Measurements from ENCODE around the gene ZNF528.

Gene ZNF528

DNA sequence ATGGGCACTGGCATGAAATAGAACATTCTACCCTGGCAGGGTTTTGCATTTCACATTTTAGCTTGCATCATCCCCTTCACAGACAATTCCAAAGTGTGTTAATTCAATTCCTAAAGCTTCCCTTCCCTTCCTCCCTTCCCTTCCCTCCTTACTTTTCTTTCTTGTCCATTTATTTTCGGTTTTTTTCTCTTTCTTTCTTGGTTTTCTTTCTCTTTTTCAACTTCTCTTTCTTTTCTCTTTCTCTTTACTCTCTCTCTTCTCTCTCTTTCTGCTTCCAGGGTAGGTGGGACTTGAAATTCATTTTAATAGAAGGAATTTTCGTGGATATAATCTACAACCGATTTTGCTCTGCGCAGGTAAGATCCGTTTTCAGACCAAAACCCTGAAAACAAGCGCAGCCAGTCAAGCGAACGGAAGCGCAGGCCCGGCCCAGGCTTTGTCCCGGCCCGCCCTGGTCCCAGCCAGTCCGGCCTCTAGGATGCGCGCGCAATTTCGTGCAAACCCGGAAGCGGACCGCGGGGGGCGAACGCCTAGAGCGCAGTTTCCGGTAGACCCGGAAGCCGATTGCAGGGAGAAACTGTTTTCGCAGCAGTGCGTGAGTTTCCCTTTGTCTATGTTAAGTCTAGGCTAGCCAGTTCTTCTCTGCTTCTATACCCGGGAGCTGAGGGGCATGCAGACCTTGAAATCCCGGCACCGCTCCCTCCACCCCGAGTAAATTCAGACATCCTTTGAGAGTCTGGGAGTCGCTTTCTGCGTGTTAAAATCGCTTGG, at the start of gene ZNF528:
TSS of gene ZNF528 (plus strand) at position 540 of the 771 bp plus-strand sequence. CDS start 4,165 bp downstream, outside the sequence.
- DNase-seq (ENCODE audit: low read depth in 3 of 3, low spot score in 1 of 3), result peak; percentile 80 to 90 (median 85)

DNA sequence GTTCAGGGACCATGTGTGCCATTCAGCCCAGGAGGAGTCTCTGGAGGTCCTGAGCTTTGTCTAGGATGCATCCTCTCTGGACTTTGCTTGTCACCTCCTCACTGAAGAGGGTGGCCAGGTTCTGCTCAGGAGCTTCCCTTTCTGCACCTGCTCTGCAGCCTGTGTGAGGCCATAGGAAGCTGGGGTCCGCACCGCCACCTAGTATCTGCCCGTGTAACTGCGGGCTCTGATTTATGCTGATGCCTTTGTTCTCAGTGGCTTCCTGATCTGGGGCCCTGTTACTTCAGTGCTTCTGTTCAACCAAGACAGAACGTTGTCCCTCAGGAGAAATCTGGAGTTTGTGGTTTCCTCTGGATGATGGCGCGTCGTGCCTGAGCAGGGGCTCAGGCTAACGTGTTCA, 46.1 kb upstream of the ZNF528 start:
- no peak for DNase-seq (ENCODE audit: low read depth in 3 of 3, low spot score in 1 of 3)

DNA sequence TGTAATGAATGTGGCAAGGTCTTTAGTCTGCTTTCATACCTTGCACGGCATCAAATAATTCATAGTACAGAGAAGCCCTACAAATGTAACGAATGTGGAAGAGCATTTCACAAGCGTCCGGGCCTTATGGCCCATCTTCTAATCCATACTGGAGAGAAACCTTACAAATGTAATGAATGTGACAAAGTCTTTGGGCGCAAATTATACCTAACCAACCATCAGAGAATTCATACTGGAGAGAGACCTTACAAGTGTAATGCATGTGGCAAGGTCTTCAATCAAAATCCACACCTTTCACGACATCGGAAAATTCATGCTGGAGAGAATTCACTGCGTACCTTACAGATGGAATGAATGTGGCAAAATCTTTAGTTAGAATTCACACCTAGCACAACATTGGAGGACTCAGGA, 31.2 kb upstream of the ZNF528 start:
- DNase-seq (ENCODE audit: low read depth in 3 of 3, low spot score in 1 of 3), result no peak

DNA sequence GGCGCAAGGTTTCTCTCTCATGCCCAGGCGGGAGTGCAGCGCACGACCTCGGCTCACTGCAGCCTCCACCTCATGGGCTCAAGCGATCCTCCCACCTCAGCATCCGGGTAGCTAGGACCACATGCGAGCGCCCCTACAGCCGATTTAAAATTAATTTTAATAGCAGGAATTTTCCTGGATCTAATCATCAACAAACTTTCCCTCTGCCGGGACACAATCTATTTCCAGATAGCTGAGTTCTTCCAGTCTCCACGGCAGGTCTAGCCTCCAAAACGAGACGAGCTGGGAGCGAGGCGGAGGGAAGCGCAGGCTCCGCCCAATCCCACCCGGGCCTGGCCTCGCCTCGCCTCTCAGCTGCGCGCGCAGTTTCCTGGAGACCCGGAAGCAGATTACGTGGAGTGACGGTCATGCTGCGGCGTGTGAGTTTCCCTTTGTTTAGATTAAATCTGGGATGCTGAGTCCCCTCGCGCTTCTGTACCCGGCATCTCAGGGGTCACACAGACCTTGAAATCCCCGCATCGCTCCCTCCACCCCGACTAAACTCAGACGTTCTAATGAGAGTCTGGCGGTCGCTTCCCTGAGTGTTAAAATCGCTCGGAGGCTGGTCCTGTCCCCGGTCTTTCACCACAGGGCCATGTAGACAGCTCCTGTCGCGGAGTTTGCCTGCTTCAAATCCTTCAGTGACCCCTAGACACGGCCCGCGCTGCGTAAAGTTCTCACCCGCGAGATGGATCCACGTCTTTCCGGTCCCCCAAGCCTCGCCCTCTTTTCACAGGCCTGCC, 27.9 kb upstream of the ZNF528 start, which contains the start of gene ZNF880:
TSS of gene ZNF880 (plus strand) at position 365 of the 782 bp plus-strand sequence. CDS start at position 408, 43 bp downstream.
- DNase-seq (ENCODE audit: low read depth in 3 of 3, low spot score in 1 of 3), result peak; percentile 73 to 87 (median 78)

DNA sequence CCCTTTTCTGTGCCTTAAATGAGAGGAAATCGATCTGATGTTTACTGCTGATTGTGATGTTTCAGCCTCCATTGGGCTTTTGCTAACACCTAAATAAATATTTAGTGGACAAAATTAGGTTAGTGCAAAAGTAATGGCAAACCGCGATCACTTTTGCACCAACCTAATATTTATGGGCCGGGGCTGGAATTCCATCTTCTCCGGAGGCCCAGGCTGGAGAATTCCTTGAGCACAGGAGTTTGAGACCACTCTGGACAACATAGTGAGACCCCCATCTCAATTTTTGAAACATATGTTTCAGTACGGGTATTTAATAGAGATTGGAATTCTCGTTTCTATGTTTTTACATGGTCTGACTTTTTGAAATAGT, 27.3 kb upstream of the ZNF528 start:
- no peak for DNase-seq (ENCODE audit: low read depth in 3 of 3, low spot score in 1 of 3)

DNA sequence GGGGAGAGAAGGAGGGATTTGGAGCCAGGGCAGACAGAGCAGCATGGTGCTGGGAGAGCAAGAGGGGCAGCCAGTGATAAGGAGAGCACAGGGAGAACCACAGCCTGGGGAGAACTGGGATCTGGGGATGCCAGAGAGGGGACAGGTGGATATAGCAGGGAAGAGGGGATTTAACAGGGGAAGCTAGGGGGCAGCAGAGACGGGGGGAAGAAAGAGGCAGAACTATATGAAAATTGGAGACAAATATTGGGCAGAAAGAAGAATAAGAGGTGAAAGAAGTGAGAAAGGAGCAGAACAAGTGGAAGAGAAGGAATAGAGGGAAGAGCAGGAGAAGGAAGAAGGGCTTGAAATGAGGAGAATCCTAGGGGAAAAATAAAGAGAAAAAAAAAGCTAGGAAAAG, 6.5 kb upstream of the ZNF528 start:
- DNase-seq (ENCODE audit: low read depth in 3 of 3, low spot score in 1 of 3), result no peak

DNA sequence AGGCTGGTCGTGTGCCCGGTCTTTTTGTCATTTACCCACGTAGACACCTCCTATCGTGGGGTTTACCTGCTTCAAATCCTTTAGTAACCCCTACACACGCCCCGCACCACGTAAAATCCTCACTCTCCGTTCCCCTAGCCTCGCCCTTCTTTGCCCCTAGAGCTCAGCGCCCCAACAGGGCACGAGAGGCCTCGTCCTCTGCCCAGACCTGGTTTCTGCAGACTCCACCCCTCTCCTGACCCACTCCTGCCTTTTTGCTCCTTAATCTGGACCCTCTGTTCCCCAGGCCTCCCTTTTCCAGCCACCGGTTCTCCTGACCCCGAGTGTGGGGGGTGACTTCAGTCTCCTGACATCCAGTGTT, 412 bp downstream of the ZNF528 start:
- no peak for DNase-seq (ENCODE audit: low read depth in 3 of 3, low spot score in 1 of 3)

DNA sequence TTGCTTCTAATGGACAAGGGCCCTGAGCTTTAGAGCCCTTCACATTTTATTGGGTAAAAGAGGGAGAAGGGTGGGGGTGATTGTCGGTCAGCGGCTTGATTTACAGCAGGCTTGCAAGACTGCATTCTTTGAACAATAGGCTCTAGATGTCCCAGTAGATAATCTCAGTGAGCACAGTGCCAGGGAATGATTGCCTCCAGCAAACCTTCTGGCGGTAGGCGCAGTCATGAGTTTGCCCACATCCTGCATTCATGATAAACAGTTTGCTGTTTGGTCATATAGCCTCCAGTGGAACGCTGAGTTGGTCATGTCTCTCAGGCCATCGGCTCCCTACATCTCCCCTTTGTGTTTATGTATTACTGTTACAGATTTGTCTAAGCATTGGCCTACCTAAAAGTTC, 12.6 kb downstream of the ZNF528 start:
- DNase-seq (ENCODE audit: low read depth in 3 of 3, low spot score in 1 of 3), result no peak

DNA sequence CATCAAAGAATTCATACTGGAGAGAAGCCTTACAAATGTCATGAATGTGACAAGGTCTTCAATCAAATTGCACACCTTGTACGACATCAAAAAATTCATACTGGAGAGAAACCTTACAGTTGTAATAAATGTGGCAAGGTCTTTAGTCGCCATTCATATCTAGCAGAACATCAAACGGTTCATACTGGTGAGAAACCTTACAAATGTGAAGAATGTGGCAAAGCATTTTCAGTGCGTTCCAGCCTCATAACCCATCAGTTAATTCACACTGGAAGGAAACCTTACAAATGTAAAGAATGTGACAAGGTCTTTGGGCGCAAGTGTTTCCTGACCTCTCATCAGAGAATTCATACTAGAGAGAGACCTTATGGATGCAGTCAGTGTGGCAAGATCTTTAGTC, 18.1 kb downstream of the ZNF528 start:
- no peak for DNase-seq (ENCODE audit: low read depth in 3 of 3, low spot score in 1 of 3)

DNA sequence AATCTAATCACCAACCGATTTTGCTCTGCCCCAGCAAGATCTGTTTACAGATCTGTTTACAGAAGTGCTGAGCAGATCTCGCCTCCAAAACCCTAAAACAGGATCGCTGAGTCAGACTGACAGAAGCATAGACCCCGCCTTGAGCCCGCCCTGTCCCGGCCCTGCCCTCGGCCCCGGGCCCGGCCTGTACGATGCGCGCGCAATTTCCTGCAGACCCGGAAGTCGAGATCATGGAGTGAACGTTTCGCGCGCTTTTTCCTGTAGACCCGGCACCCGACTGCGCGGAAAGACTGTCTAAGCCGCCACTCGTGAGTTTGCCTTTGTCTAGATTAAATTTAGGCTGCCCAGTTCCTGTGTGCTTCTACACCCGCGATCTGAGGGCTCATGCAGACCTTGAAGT, 31.3 kb downstream of the ZNF528 start, which contains the start of gene ZNF534:
TSS of gene ZNF534 (plus strand) at position 212 of the 400 bp plus-strand sequence. CDS start 2,327 bp downstream, outside the sequence.
- DNase-seq (ENCODE audit: low read depth in 3 of 3, low spot score in 1 of 3), result no peak

DNA sequence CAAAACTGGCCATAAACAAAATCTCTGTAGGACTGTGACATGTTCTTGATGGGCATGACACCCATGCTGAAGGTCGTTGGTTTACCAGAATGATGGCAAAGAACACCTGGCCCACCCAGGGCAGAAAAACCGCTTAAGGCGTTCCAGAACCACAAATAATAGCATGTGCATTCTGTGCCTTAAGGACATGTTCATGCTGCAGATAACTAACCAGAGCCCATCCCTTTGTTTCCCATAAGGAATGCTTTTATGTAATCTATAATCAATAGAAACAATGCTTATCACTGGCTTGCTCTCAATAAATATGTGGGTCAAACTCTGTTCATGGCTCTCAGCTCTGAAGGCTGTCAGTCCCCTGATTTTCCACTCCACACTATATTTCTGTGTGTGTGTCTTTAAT, 44.5 kb downstream of the ZNF528 start:
- no peak for DNase-seq (ENCODE audit: low read depth in 3 of 3, low spot score in 1 of 3)

DNA sequence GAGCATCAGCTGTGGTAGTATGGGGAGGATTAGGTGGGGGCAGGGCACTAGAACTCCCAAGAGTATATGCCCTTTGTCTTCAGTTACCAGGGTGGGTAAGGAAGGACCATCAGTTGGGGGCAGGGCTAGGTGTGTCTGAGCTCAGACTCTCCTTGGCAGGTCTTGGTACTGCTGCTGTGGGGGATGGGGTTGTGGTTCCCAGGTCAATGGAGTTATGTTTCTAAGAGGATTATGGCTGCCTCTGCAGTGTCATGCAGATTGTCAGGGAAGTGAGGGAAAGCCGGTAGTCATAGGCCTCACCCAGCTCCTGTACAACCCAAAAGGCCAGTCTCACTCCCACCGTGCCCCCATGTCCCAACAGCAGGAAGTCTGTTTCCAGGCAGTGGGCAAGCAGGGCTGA, 46.9 kb downstream of the ZNF528 start:
- DNase-seq (ENCODE audit: low read depth in 3 of 3, low spot score in 1 of 3), result no peak

DNA sequence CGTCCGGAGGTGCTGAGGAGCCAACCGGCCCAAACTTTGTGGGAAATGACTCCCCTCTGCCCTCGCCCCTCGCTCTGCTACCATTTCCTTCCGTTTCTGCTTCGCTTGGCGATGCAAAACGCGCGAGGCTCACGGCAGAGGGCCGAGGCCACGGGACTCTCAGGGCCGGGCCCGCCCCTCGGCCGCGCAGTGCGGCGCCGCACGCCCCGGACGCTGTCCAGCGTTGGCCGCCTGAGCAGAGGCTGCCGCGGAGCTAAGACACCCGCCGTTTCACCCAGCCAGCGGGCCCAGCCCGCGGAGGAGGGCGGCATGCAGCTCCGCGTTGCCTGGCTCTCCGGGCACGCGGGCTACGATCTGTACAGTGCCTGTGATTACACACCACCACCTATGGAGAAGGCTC, 53.6 kb downstream of the ZNF528 start:
- no peak for DNase-seq (ENCODE audit: low read depth in 3 of 3, low spot score in 1 of 3)

DNA sequence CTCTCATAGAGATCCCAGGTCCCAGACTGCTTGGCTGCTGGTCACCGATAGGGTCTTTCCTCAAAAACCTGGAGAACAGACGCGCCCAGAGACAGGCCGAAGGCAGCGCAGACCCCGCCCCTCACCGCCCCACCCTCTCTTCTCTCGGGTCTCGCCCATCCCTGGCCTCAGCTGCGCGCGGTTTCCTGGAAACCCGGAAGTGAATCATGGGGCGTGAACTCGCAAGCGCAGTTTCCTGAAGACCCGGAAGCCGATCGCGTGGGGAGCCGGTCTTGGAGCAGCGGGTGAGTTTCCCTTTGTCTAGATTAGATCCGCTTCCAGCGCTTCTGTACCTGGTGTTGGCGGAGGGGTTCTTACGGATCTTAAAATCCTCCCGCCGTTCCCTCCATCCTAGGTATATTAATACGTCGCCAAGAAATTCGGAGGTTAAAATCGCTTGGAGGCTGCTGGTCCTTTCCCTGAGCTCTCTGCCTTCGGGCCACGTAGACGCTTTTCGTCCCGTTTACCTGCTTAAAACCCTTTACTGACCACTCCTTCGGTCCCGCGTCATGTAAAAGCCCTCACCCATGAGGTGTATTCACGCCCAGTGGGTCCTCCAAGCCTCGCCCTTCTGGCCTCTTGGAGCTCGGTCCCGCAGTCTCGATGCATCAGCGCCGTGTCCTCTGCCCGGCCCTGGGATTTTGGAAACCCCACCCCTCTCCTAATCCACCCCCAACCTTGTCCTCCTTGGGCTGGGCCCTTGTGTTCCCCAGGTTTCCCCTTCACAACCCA, 55.9 kb downstream of the ZNF528 start, which contains the start of gene ZNF578:
TSS of gene ZNF578 (plus strand) at position 230 of the 771 bp plus-strand sequence. CDS start 48,293 bp downstream, outside the sequence.
- DNase-seq (ENCODE audit: low read depth in 3 of 3, low spot score in 1 of 3), result peak; percentile 12 to 42 (median 18)

DNA sequence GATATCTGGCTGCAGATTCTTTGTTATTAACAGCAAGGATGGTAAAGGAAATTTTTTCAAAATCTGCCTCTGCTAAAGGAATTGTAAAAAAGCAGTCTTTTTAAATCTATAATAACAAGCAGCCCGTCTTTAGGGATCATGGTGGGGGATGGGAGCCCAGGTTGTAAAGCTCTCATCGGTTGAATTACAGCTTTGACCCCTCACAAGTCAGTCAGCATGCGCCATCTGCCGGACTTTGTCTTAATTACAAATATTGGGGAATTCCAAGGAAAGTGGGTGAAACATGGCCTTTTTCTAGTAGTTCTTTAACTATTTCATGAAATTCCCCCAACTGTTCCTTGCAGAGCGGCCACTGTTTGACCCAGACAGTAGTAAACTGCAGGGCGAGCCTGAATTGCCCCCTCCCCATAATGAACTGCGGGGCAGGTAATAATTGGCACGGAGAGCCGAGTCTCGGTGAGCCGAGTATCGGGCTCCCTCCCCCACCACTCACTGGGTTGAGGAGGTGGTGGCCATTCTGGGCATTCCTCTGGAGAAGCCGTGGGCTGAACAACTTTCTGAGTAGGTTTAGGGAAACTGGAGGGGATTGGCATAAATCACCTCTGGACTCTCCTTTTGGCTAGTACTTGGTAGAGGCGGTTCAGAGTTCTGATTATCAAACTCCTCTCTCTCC, 67.3 kb downstream of the ZNF528 start:
- DNase-seq (ENCODE audit: low read depth in 3 of 3, low spot score in 1 of 3), result no peak
